SK-N-MC (cell line): ENCODE data around the gene CRYAB.
A peak's percentile ranks its signal among the peaks of the same experiment; 100 is the strongest.
"Not testable (repeated sequence)": the region's sequence is repeated elsewhere in the genome, so short reads cannot be mapped to it uniquely, and the experiment has no call there.

Experiments used
- DNase-seq: peaks from one replicate; pipeline ENCODE4 v3.0.0-alpha.2; 2011; ENCODE audit warnings: low read depth, low spot score
- H3K27ac ChIP-seq: fragments of 200-600 bp; sonication (generic); 2 replicates; pipeline ENCODE4 v1.5.1; 2016; ENCODE audit warnings: mixed run types
- H3K36me3 ChIP-seq: fragments of 200-600 bp; sonication (generic); 2 replicates; pipeline ENCODE4 v1.6.1; 2017; ENCODE audit warnings: antibody characterized with exemption, low read length, mixed read lengths; ENCODE audit not compliant: insufficient read depth
- H3K4me3 ChIP-seq: fragments of 200-600 bp; sonication (generic); 2 replicates; pipeline ENCODE4 v1.5.1; 2016
- H3K9ac ChIP-seq: fragments of 200-600 bp; sonication (generic); 2 replicates; pipeline ENCODE4 v1.8.0; 2017; ENCODE audit warnings: mixed run types, mixed read lengths; ENCODE audit not compliant: insufficient read length
- H3K9me3 ChIP-seq: fragments of 200-600 bp; sonication (generic); 2 replicates; pipeline ENCODE4 v1.6.1; 2017; ENCODE audit warnings: low read depth, mild to moderate bottlenecking, antibody characterized with exemption, low read length, moderate library complexity, mixed read lengths
- EZH2 ChIP-seq: fragments of 200-600 bp; sonication (generic); IDR thresholded peaks from one replicate; pipeline ENCODE4 v1.6.1; 2017; ENCODE audit warnings: antibody characterized with exemption
- FOXP2 ChIP-seq: optimal IDR thresholded peaks from 2 replicates; pipeline ENCODE3; 2011; ENCODE audit warnings: mild to moderate bottlenecking, moderate library complexity; ENCODE audit not compliant: insufficient read depth; ENCODE audit errors: extremely low read length, control extremely low read depth
- POLR2AphosphoS5 ChIP-seq: IDR thresholded peaks from 2 replicates; pipeline ENCODE4 v1.6.1; 2012; ENCODE audit warnings: mild to moderate bottlenecking, low read depth, low read length, borderline replicate concordance

The CRYAB gene

GRCh38 chr11:111937461-111937769, 25.8 kb upstream of the CRYAB start:
- TF ChIP-seq FOXP2: no peak
- no peak for TF ChIP-seq EZH2
- TF ChIP-seq POLR2AphosphoS5: no peak

GRCh38 chr11:111936040-111936540, 24.5 kb upstream of the CRYAB start:
- Histone ChIP-seq H3K9me3 (no peaks in the 10 kb centered on the region), H3K4me3 (peak overlapping the region; percentile 83), H3K36me3 (no peaks in the 10 kb centered on the region), H3K27ac (no peak overlapping the region), H3K9ac (peak overlapping the region; percentile 78)
- no peak for DNase-seq
- TF ChIP-seq FOXP2: no peak
- no peak for TF ChIP-seq EZH2
- no peak for TF ChIP-seq POLR2AphosphoS5

More at GRCh38 chr11:111937461-111937769, 25.8 kb upstream of the CRYAB start:
- Histone ChIP-seq H3K27ac (no peak overlapping the region), H3K36me3 (no peaks in the 10 kb centered on the region), H3K4me3 (peak overlapping the region; percentile 83), H3K9me3 (no peaks in the 10 kb centered on the region), H3K9ac (peak overlapping the region; percentile 78)
- DNase-seq: no peak

GRCh38 chr11:111935317-111936039, 23.9 kb upstream of the CRYAB start:
- DNase-seq: no peak
- TF ChIP-seq POLR2AphosphoS5: no peak
- TF ChIP-seq FOXP2: no peak
- TF ChIP-seq EZH2: no peak
- no peaks in the 10 kb centered on the region for H3K9me3 ChIP-seq
- H3K36me3 ChIP-seq: no peaks in the 10 kb centered on the region
- H3K27ac ChIP-seq: no peak overlapping the region
- H3K9ac ChIP-seq: no peak overlapping the region
- H3K4me3 ChIP-seq: peak overlapping the region; percentile 83; the same call in 1 of the 2 replicates

GRCh38 chr11:111934306-111934705, 22.7 kb upstream of the CRYAB start:
- Histone ChIP-seq H3K9ac (no peak overlapping the region), H3K27ac (no peak overlapping the region), H3K4me3 (no peak overlapping the region), H3K9me3 (no peaks in the 10 kb centered on the region), H3K36me3 (no peaks in the 10 kb centered on the region)
- TF ChIP-seq POLR2AphosphoS5 (no peak), FOXP2 (no peak), EZH2 (no peak)
- no peak for DNase-seq

GRCh38 chr11:111933872-111934271, 22.3 kb upstream of the CRYAB start:
- Histone ChIP-seq H3K4me3 (no peak overlapping the region), H3K9me3 (no peaks in the 10 kb centered on the region), H3K27ac (no peak overlapping the region), H3K36me3 (no peaks in the 10 kb centered on the region), H3K9ac (no peak overlapping the region)
- no peak for TF ChIP-seq FOXP2
- no peak for TF ChIP-seq EZH2
- TF ChIP-seq POLR2AphosphoS5: no peak
- DNase-seq: no peak

- not testable (repeated sequence) for H3K9ac ChIP-seq, H3K9me3 ChIP-seq, H3K4me3 ChIP-seq, H3K36me3 ChIP-seq, DNase-seq, H3K27ac ChIP-seq
These were observed 21.6 kb upstream of the CRYAB start for GRCh38 chr11:111933176-111933575.

- H3K36me3 ChIP-seq: no peaks in the 10 kb centered on the region
- TF ChIP-seq POLR2AphosphoS5 (no peak), EZH2 (no peak), FOXP2 (no peak)
- H3K27ac ChIP-seq: no peak overlapping the region
- no peaks in the 10 kb centered on the region for H3K9me3 ChIP-seq
- no peak overlapping the region for H3K4me3 ChIP-seq
- DNase-seq: no peak
- H3K9ac ChIP-seq: no peak overlapping the region
These were observed 21.0 kb upstream of the CRYAB start for GRCh38 chr11:111932611-111932950.

- Histone ChIP-seq H3K36me3 (no peaks in the 10 kb centered on the region), H3K4me3 (no peak overlapping the region), H3K9ac (no peak overlapping the region), H3K27ac (no peak overlapping the region), H3K9me3 (no peaks in the 10 kb centered on the region)
- DNase-seq: no peak
- TF ChIP-seq EZH2 (no peak), POLR2AphosphoS5 (no peak), FOXP2 (no peak)
These were observed 18.9 kb upstream of the CRYAB start for GRCh38 chr11:111930472-111930871.

GRCh38 chr11:111926505-111927391, 15.2 kb upstream of the CRYAB start:
- TF ChIP-seq FOXP2: no peak
- TF ChIP-seq POLR2AphosphoS5: peak; percentile 64
- no peak for TF ChIP-seq EZH2
- peak overlapping the region; percentile 81 for H3K4me3 ChIP-seq
- H3K27ac ChIP-seq: peak overlapping the region; percentile 80; the same call in 1 of the 2 replicates
- DNase-seq: no peak
- peak overlapping the region; percentile 69 for H3K9ac ChIP-seq
- no peaks in the 10 kb centered on the region for H3K36me3 ChIP-seq
- H3K9me3 ChIP-seq: no peaks in the 10 kb centered on the region
